IMR-90 (cell line): ENCODE results near the gene SDHA. TPM values are rescaled to one million over a fixed set of nuclear protein-coding genes. Genes with fewer than 3 reads are reported as not detected.

Experiments used
- ATAC-seq: fragments of 200-7000 bp; cut with Tn5 transposase; 2 replicates; pipeline ENCODE4 v1.9.1; 2020; ENCODE audit warnings: low read depth, mild to moderate bottlenecking, moderate library complexity
- BruUV-seq: library from RNA; stranded (reverse); fragments of 400-500 nt; replicated peaks from 2 replicates; lab custom pipeline; 2021; lab: Mats Ljungman, UMichigan
- CTCF ChIA-PET: fragments of 300-600 bp; formaldehyde crosslinking; extraction: SDS; loops from one replicate; lab custom pipeline; 2021; ENCODE audit warnings: antibody characterized with exemption; lab: Yijun Ruan, JAX
- POLR2A ChIA-PET: fragments of 300-600 bp; sonication (Branson Sonifier 250); formaldehyde crosslinking; loops from one replicate; lab custom pipeline; 2022; ENCODE audit warnings: antibody characterized with exemption; ENCODE audit not compliant: unreplicated experiment; lab: Charles Lee
- DNase-seq: peaks from one replicate; pipeline ENCODE4 v3.0.0; 2013
- H2AFZ ChIP-seq: replicated peaks from 2 replicates; pipeline ENCODE3; 2013; ENCODE audit warnings: low read length, mild to moderate bottlenecking; ENCODE audit not compliant: poor library complexity
- H2AK5ac ChIP-seq: 2 replicates; pipeline ENCODE4 v1.6.1; 2013; ENCODE audit warnings: low read depth, low read length, inconsistent platforms
- H2AK9ac ChIP-seq: replicated peaks from 2 replicates; pipeline ENCODE3; 2013; ENCODE audit warnings: mild to moderate bottlenecking, low read depth, low read length, moderate library complexity; ENCODE audit not compliant: poor library complexity
- H2BK120ac ChIP-seq: 2 replicates; pipeline ENCODE4 v1.6.1; 2013; ENCODE audit warnings: low read depth, low read length, inconsistent platforms
- H2BK15ac ChIP-seq: 3 replicates; pipeline ENCODE4 v1.6.1; 2013; ENCODE audit warnings: low read depth, low read length, inconsistent platforms
- H2BK20ac ChIP-seq: 2 replicates; pipeline ENCODE4 v1.6.1; 2013; ENCODE audit warnings: low read depth, mild to moderate bottlenecking, inconsistent platforms, low read length, moderate library complexity
- H2BK5ac ChIP-seq: 2 replicates; pipeline ENCODE4 v1.6.1; 2013; ENCODE audit warnings: mild to moderate bottlenecking, low read depth, low read length, inconsistent platforms; ENCODE audit not compliant: poor library complexity, severe bottlenecking
- H3K14ac ChIP-seq: replicated peaks from 2 replicates; pipeline ENCODE4 v1.6.1; 2013; ENCODE audit warnings: low read depth, low read length, inconsistent platforms
- H3K18ac ChIP-seq: 2 replicates; pipeline ENCODE4 v1.6.1; 2013; ENCODE audit warnings: low read depth, low read length, control low read depth
- H3K23ac ChIP-seq: 2 replicates; pipeline ENCODE4 v1.6.1; 2013; ENCODE audit warnings: low read depth, low read length, inconsistent platforms
- H3K27ac ChIP-seq: 2 replicates; pipeline ENCODE4 v1.5.1; 2013; ENCODE audit warnings: mild to moderate bottlenecking, control low read depth, low read length; ENCODE audit not compliant: insufficient read depth
- H3K27me3 ChIP-seq: 2 replicates; pipeline ENCODE4 v1.6.1; 2013; ENCODE audit warnings: low read length; ENCODE audit not compliant: control insufficient read depth, insufficient read depth
- H3K36me3 ChIP-seq: 2 replicates; pipeline ENCODE4 v1.6.1; 2013; ENCODE audit warnings: low read length, mixed read lengths; ENCODE audit not compliant: control insufficient read depth, insufficient read depth
- H3K4ac ChIP-seq: 2 replicates; pipeline ENCODE4 v1.6.1; 2013; ENCODE audit warnings: low read depth, low read length, inconsistent platforms
- H3K4me1 ChIP-seq: 2 replicates; pipeline ENCODE4 v1.6.1; 2013; ENCODE audit warnings: low read length, mixed read lengths; ENCODE audit not compliant: control insufficient read depth, insufficient read depth
- H3K4me2 ChIP-seq: 2 replicates; pipeline ENCODE4 v1.6.1; 2013; ENCODE audit warnings: low read depth, mild to moderate bottlenecking, control low read depth, low read length, moderate library complexity
- H3K4me3 ChIP-seq: 2 replicates; pipeline ENCODE4 v1.5.1; 2013; ENCODE audit warnings: low read depth, mild to moderate bottlenecking, control low read depth, low read length, moderate library complexity; ENCODE audit not compliant: insufficient read depth
- H3K56ac ChIP-seq: 2 replicates; pipeline ENCODE4 v1.6.1; 2013; ENCODE audit warnings: low read length, inconsistent platforms; ENCODE audit not compliant: insufficient read depth; ENCODE audit errors: extremely low read depth
- H3K79me1 ChIP-seq, 2 experiments: 2 replicates each; pipeline ENCODE4 v1.6.1; 2013; ENCODE audit warnings: low read length in 2 of 2, inconsistent platforms in 1 of 2, low read depth in 1 of 2
- H3K9ac ChIP-seq: 2 replicates; pipeline ENCODE4 v1.6.1; 2013; ENCODE audit warnings: low read depth, low read length, control low read depth
- H3K9me1 ChIP-seq: 2 replicates; pipeline ENCODE4 v1.6.1; 2013; ENCODE audit warnings: low read length, inconsistent platforms; ENCODE audit not compliant: insufficient read depth
- H3K9me3 ChIP-seq: 2 replicates; pipeline ENCODE4 v1.6.1; 2013; ENCODE audit warnings: low read length; ENCODE audit not compliant: control insufficient read depth, insufficient read depth
- H4K20me1 ChIP-seq: 2 replicates; pipeline ENCODE4 v1.6.1; 2013; ENCODE audit warnings: low read length, inconsistent platforms; ENCODE audit not compliant: insufficient read depth
- H4K5ac ChIP-seq: 2 replicates; pipeline ENCODE4 v1.6.1; 2013; ENCODE audit warnings: mild to moderate bottlenecking, low read depth, low read length, control low read depth
- H4K8ac ChIP-seq, 2 experiments: 2 replicates each; pipeline ENCODE4 v1.6.1; 2013; ENCODE audit warnings: low read depth in 2 of 2, low read length in 2 of 2, control low read depth in 1 of 2, inconsistent platforms in 1 of 2
- H4K91ac ChIP-seq: 2 replicates; pipeline ENCODE4 v1.6.1; 2013; ENCODE audit warnings: low read depth, low read length, inconsistent platforms; ENCODE audit not compliant: insufficient read depth
- BHLHE40 ChIP-seq: fragments of 150-350 bp; IDR thresholded peaks from 2 replicates; pipeline ENCODE4 v1.6.1; 2016; ENCODE audit warnings: mild to moderate bottlenecking, low read depth, low read length
- CEBPB ChIP-seq: IDR thresholded peaks from 2 replicates; pipeline ENCODE4 v1.6.1; 2012; ENCODE audit warnings: low read depth, low read length, improper control_type of control experiment
- FOS ChIP-seq: fragments of 150-350 bp; IDR thresholded peaks from 2 replicates; pipeline ENCODE4 v1.6.1; 2016; ENCODE audit warnings: low read depth, low read length
- MAFK ChIP-seq: IDR thresholded peaks from 2 replicates; pipeline ENCODE4 v1.6.1; 2012; ENCODE audit warnings: low read depth, low read length, improper control_type of control experiment
- MAZ ChIP-seq: IDR thresholded peaks from 2 replicates; pipeline ENCODE4 v1.6.1; 2012; ENCODE audit warnings: low read depth, mild to moderate bottlenecking, low read length, improper control_type of control experiment, moderate library complexity, borderline replicate concordance
- MXI1 ChIP-seq: IDR thresholded peaks from 2 replicates; pipeline ENCODE4 v1.6.1; 2012; ENCODE audit warnings: low read depth, mild to moderate bottlenecking, low read length, moderate library complexity, borderline replicate concordance
- POLR2A ChIP-seq: IDR thresholded peaks from 2 replicates; pipeline ENCODE4 v1.6.1; 2012; ENCODE audit warnings: mild to moderate bottlenecking, low read depth, low read length
- RCOR1 ChIP-seq: IDR thresholded peaks from 2 replicates; pipeline ENCODE4 v1.6.1; 2012; ENCODE audit warnings: mild to moderate bottlenecking, low read length, improper control_type of control experiment; ENCODE audit not compliant: insufficient replicate concordance
- WGBS, 2 experiments: methylation state at CpG; one replicate each; pipeline versions ENCODE4 v1.1.5 to v1.1.7; 2013; ENCODE audit warnings: missing lambda C conversion rate in 2 of 2; ENCODE audit not compliant: insufficient read length in 1 of 2; ENCODE audit errors: extremely low coverage in 2 of 2; 5-methylcytosine and 5-hydroxymethylcytosine counted together
- dilution Hi-C: fragments of 300-500 bp; cut with HindIII; formaldehyde crosslinking; loops from one replicate; pipeline ENCODE4 v1.14.3; 2018; ENCODE audit warnings: low sequenced_read_pairs; ENCODE audit not compliant: unreplicated experiment
- in situ Hi-C: fragments of 300-500 bp; cut with MboI; formaldehyde crosslinking; loops from 3 replicates; pipeline ENCODE4 v1.14.3; 2019; ENCODE audit warnings: low sequenced_read_pairs, inconsistent platforms, mixed read lengths
- intact Hi-C: fragments of 100-400 bp; cut with micrococcal nuclease; formaldehyde crosslinking; loops from 2 replicates; pipeline ENCODE4 v1.10.0; 2022
- polyA plus RNA-seq, 3 experiments: library from polyadenylated mRNA; depleted of rRNA; stranded (reverse); fragments of >200 nt; gene quantifications; 2 replicates each; pipeline ENCODE4 v1.2.3, GENCODE V29; 2012; ENCODE audit warnings: low replicate concordance in 1 of 3
- total RNA-seq: library from RNA; depleted of rRNA; stranded (reverse); fragments of >200 nt; gene quantifications from 2 replicates; pipeline ENCODE4 v1.2.3, GENCODE V29; 2012
- TF ChIP-seq, protein P1 (sequence below): fragments of 150-350 bp; IDR thresholded peaks from 2 replicates; pipeline ENCODE4 v1.6.1; 2016; ENCODE audit warnings: low read depth, mild to moderate bottlenecking, low read length, moderate library complexity, borderline replicate concordance
- TF ChIP-seq, protein P2 (sequence below): conservative IDR thresholded peaks from 2 replicates; pipeline ENCODE4 v1.5.1; 2012; ENCODE audit warnings: mild to moderate bottlenecking, low read depth, low read length, improper control_type of control experiment

Gene SDHA
- total and polyA plus RNA-seq, 2 of the 4 experiments (the other 2 are of a cell fraction): 105 to 121 TPM

DNA sequence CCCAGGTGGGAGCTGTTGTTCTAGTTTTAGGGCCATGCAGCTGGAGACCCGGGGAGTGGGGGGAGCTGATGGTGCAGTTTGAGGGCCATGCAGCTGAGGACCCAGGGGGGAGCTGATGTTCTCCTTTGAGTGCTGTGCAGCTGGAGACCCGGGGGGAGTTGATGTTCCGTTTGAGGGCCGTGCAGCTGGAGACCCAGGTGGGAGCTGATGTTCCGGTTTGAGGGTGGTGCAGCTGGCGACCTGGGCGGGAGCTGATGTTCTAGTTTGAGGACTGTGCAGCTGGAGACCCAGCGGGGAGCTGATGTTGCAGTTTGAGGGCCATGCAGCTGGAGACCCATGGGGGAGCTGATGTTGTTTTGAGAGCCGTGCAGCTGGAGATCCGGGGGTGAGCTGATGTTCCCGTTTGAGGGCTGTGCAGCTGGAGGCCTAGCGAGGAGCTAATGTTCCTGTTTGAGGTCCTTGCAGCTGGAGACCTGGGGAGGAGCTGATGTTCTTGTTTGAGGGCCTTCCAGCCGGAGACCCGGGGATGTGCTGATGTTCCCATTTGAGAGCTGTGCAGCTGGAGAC lies 68.0 kb downstream of the SDHA start:
- Histone ChIP-seq H3K36me3 (peaks cover 31% of the 10 kb centered on the region), H3K27ac (no peak overlapping the region), H2AFZ (no peak overlapping the region), H2BK15ac (no peak overlapping the region), H4K8ac (no peak overlapping the region), H3K9me3 (no peaks in the 10 kb centered on the region), H2AK5ac (no peak overlapping the region), H3K79me1 (peaks cover 23 to 68% of the 10 kb centered on the region in 2 experiments), H2BK20ac (no peak overlapping the region), H3K27me3 (no peaks in the 10 kb centered on the region), H3K4me3 (no peak overlapping the region), H3K4ac (no peak overlapping the region), H3K14ac (no peak overlapping the region), H2BK120ac (no peak overlapping the region), H3K56ac (no peak overlapping the region), H3K23ac (no peak overlapping the region), H4K5ac (no peak overlapping the region), H3K4me2 (no peak overlapping the region), H3K4me1 (peaks cover 2% of the 10 kb centered on the region; the same call in 1 of the 2 replicates), H4K20me1 (peaks cover 78% of the 10 kb centered on the region), H2AK9ac (no peak overlapping the region), H3K18ac (no peak overlapping the region), H3K9ac (no peak overlapping the region), H2BK5ac (no peak overlapping the region), H3K9me1 (peaks cover 10% of the 10 kb centered on the region; the same call in 1 of the 2 replicates), H4K91ac (no peak overlapping the region)
- DNase-seq (no peak), ATAC-seq (no peak)
- POLR2A ChIA-PET: interaction anchor here (0.5 kb wide), 1 partner anchor 34 kb away, joined by 4 read pairs; no protein-coding TSS in a partner anchor
- CTCF ChIA-PET: no interaction called here
- BruUV-seq: no TSS peak
- WGBS, 2 experiments: 96% methylated on average over 11 of the region's 14 CpGs; no CpG with 5 or more reads in 1 of the 2 experiments
- in situ Hi-C loops: no loop called here
- dilution Hi-C loops: no loop called here
- TF ChIP-seq CEBPB: no peak
- no peak for TF ChIP-seq RCOR1
- TF ChIP-seq, protein P1, sequence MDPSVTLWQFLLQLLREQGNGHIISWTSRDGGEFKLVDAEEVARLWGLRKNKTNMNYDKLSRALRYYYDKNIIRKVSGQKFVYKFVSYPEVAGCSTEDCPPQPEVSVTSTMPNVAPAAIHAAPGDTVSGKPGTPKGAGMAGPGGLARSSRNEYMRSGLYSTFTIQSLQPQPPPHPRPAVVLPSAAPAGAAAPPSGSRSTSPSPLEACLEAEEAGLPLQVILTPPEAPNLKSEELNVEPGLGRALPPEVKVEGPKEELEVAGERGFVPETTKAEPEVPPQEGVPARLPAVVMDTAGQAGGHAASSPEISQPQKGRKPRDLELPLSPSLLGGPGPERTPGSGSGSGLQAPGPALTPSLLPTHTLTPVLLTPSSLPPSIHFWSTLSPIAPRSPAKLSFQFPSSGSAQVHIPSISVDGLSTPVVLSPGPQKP: no peak
- TF ChIP-seq, protein P2, sequence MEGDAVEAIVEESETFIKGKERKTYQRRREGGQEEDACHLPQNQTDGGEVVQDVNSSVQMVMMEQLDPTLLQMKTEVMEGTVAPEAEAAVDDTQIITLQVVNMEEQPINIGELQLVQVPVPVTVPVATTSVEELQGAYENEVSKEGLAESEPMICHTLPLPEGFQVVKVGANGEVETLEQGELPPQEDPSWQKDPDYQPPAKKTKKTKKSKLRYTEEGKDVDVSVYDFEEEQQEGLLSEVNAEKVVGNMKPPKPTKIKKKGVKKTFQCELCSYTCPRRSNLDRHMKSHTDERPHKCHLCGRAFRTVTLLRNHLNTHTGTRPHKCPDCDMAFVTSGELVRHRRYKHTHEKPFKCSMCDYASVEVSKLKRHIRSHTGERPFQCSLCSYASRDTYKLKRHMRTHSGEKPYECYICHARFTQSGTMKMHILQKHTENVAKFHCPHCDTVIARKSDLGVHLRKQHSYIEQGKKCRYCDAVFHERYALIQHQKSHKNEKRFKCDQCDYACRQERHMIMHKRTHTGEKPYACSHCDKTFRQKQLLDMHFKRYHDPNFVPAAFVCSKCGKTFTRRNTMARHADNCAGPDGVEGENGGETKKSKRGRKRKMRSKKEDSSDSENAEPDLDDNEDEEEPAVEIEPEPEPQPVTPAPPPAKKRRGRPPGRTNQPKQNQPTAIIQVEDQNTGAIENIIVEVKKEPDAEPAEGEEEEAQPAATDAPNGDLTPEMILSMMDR: no peak
- no peak for TF ChIP-seq FOS
- TF ChIP-seq POLR2A: no peak
- no peak for TF ChIP-seq BHLHE40
- no peak for TF ChIP-seq MAFK
- no peak for TF ChIP-seq MXI1
- TF ChIP-seq MAZ: no peak
- intact Hi-C loops: no loop called here
